Measurements from ENCODE around the gene FAAH.

Gene FAAH

DNA sequence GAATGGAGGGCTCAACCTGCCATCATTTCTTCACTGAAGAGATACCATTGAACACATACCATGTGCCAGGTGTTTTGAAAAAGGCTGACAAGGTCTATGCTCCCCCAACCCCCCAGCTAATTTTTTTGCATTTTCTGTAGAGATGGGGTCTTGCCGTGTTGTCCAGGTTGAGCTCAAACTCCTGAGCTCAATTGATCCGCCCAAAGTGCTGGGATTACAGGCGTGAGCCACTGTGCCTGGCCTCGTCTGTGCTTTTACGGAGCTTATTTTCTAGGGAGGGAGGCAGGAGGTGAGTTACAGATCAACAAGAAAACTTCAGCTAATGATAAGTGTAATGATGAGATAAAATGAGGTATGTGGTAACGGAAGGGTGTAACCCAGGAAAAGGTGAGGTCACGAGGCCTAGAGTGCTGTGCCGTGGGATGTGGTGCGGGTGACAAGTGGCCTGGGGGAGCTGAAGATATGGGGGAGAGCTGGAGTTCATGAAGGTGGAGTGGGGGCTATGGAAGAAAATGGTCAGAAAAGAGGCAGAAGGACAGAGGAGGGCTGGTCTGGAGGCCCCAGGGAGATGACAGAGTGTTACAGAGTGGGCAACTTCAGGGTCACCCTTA is 28.2 kb downstream of the FAAH start:
- DNase-seq (ENCODE audit: low read depth), result no peak

DNA sequence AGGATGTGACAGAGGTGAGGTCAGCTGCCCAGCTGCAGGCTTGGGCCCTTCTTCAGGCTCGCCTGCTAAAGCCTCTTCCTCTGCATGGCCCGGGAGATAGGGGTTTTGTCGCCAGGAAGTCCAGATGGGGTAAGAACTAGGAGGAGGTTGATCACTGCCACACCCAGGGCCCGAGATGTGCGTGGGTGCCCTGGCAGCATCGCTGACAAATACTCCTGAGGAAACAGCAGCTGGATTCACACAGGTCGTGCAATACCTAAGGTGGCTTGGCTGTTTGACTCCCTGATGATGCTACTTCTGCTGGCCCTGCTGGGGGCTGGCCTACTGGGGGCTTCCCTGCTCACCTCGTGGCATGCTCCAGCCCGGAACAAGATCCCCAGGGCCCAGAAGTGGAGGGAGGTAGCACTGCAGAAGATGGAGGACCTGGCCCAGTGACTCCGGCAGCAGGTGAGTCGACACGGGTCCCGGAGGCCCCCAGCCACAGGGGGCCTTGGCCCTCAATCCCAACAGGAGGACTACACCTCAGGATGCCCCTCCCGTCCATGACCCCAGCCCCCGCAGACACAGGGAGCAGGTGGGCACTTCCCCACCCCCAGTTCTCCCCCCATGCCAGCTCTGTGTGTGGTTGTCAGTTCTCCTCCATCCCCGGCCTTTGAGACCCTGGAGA is 29.6 kb downstream of the FAAH start:
- DNase-seq (ENCODE audit: low read depth), result no peak

DNA sequence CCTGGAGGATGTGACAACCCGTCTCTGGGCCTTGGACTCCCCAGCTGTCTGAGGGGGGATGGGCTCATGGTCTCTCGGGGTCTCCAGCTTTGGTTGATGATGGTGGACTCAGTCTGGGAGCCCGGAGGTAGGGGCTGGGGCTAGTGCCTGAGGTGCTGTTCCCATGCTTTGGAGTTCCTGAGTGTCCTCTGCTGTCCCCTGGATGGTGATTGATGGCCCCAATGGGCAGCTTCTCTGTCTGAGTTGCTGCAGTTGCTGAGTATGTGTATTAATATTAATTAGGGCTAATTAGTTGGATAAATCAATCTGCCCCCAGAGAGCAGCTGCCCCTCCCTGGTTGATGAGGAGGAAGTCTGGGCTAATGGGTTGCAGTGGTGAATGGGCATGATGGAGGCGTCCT is 30.6 kb downstream of the FAAH start:
- no peak for DNase-seq (ENCODE audit: low read depth)

DNA sequence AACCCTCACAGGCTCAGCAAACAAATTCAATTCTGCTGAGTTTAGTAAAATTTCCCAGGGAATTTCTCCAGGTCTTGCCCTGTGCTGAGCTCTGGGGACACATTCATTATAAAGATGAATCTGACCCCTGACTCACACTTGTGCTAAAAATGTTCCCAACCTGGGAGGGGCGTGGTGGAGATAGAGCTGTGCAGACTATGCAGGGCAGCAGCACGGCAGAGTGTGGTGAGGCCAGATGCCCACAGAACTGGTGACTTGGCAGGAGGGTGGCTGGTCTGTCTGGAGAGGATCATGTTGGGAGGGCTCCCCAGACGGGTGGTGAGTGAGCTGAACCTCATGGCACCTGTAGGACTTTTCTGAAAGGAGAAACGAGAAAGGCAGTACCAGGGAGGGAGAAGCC is 31.6 kb downstream of the FAAH start:
- no peak for DNase-seq (ENCODE audit: low read depth)

DNA sequence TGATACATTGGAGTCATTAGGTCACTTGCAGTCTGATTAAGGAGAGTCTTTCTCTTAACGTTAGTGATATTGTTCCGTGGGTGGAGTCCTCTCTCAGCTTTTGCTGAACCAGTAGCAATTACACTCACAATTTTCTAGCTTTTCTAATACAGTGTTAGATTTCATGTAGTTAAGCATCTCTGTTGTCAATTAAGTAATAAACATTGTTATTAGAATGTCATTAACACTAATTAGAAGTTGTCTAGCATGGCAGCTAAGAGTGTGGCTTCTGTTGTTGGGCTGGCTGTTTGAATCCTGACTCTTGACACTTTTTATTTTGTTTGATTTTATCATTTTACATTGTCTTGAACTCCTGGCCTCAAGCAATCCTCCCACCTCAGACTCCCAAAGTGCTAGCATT is 33.4 kb downstream of the FAAH start:
- DNase-seq (ENCODE audit: low read depth), result no peak

DNA sequence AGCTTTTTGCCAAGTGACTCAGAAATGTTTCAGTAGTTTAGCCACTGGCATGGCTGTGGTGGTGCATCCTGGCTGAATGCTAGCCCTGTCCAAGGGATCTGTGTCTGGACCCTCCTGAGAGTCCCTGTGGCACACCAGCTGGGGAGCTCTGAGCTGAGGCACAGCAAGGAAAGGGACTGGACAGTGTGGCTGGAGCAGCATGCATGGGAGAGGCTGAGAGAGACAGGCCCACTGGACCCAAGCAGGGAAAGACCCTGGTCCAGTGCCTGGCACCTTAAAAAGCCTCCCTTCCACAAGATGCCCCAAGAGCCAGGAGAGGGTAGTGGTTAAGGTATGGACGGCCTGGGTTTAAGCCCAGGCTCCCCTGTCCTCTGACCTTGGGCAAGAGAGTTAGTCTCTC is 35.3 kb downstream of the FAAH start:
- DNase-seq (ENCODE audit: low read depth), result no peak

DNA sequence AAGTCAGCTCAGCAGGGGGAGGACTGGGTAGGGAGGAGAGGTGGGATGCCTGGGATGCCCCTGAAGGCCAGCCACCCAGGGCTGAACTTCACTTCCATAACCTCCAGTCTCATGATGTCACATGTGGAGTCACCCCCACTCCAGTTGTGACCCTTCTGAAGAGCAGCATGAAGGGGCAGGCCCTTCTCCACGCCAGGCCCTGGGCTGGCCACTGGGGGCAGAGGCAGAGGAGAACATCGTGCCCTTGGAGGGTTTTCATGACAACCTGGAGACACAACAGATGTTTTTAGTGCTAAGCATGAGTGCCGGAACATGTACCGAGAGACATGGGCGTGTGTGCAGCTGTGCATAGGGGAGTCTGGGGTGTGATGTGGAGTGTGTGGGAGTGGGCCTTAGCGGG is 37.6 kb downstream of the FAAH start:
- DNase-seq (ENCODE audit: low read depth), result no peak

DNA sequence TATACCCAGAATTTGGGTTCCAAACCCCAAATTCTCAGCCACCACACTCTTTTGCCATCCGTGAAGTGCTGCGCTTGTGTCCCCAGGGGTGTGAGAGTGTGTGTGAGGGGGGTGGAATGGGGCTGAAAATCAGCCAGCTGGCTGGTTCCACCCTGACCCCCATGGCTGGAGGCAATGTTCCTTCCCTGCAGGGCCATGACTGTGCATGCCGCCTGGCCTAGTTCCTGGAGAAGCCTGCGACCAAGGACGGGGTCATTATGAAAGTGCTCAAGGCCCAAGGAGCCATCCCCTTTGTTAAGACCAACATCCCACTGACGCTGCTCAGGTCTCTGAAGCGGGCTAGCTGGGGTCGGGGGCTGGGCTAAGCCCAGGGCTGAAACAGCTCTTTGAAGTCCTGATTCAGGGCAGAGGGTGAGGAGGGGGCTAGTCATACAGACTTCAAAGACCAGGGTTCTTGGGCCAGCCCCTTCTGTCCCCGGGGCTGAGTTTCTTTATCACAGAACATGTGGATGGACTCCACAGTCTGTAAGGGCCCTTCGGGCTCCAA is 38.7 kb downstream of the FAAH start:
- DNase-seq (ENCODE audit: low read depth), result no peak

DNA sequence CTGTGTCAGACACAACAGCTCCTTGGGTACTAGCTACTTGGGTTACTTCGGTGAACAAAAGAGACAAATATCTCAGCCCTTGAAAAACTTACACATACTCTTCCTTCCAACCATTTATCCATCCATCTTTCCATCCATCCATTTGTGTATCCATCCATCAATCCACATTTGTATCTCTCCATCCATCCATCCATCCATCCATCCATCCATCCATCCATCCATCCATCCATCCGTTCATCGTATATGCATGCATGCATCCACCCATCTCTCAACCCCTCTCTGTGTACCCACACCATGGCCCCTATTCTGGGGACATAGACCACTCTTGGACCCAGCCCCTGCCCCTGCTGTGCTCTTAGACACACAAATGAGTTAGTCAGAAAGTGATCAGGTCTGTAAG is 40.2 kb downstream of the FAAH start:
- no peak for DNase-seq (ENCODE audit: low read depth)

DNA sequence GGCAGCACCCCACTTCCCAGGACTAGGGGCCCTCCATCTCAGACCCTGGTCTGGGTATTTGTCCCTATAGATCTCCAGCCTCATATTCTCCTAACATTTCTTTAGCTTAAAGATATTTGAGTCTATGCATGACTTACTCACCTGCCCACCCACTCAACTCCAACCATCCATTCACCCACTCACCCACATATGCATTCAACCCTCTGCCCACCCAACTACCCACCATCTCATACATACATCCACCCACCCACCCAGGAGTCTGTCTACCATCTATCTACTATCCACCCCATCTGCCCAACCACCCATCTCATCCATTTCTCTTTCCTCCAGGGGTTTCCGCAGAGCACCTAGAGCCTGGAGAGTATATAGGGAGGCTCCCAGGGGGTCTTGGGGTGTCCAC is 42.7 kb downstream of the FAAH start:
- DNase-seq (ENCODE audit: low read depth), result no peak

DNA sequence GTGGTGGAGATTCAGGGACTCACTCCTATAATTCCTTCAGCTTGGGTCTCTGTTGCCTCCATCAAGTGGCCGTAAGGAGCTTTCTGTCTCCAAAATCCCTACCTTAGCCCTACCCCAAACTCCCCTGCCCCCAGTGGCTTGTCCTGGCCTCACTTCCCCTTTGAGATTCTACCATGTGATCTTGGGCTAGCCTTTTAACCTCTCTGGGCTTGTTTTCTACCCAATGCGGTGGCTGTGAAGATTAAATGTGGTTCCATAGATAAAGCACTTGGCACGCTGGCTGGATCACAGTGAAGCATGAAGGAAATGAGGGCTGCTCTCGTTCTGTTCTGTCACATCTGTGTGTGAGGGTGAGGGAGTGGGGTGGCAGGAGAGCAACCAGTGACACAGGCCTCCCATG is 43.6 kb downstream of the FAAH start:
- no peak for DNase-seq (ENCODE audit: low read depth)

DNA sequence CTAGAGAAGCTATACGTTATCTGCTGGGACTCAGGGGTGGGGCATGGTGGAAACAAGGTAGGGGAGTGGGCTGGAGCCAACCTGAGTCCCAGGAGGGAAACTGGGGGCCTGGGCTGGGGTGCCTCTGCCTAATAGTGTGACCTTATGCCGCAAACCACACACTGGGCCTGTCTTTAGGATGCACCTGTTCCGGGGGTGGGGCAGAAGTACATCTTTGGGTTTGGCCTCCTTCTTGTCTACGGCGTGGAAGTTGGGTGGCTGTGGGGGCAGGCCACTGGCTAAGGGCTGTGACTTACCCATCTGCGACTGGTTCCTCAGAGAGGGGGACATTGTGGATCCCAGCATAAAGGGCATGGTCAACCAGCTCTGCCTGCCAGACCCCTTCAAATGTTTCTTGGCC is 44.2 kb downstream of the FAAH start:
- no peak for DNase-seq (ENCODE audit: low read depth)

DNA sequence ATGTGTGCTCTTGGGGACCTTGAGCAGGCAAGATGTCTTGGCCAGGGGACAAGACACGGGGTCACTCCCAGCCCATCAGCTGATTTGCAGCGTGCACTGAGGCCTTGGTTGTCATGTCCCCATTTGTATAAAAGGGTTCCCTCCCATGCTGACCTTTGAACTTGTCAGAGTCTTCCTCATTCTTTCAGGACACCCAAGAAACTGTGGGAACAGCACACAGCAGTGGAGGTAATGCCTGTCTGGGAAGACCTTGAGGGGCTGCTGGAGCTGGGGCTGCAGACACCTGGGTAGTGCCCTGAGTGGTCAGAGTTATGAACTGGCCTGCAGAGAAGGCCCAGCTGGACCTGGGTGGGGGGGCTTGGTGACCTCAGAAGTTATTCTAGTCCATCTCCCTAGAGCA is 46.4 kb downstream of the FAAH start:
- no peak for DNase-seq (ENCODE audit: low read depth)

DNA sequence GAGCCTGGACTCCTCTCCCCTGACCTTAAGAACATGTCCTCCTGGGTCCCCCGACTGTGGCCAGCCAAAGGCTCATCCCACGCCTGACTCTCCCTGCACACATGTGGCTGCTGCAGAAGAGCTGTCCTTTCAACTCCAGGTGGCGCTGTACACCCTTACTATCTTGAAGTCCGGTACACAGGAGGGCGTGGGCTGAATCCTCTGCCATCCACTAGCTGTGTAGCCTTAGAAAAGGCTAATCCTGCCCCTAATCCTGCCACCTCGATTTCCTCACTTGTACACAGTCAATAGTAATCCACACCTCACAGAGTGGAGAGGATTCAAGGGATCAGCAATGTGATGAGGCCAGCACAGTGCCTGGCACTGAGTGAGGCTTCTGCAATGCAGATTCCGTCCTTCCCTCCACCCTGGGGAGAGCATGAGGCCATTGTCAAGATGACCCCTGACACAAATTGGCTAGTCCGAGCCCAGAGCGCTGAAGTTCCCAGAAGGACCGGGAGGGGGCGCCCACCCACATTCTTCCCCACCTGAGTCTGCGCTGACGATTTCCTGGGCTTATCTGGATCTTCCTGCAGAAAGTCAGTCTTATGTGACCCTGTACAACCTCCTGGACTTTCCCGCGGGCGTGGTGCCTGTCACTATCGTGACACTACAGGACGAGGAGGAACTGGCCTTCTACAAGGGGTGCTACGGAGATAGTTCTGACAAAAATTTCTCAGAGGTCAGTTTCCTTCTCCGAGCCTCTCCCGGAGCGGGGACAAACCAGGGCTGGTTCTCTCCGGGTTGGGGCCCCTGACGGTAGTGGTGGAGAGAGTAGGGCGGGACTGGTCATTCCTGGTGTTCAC is 48.4 kb downstream of the FAAH start:
- DNase-seq (ENCODE audit: low read depth), result peak; percentile 57

DNA sequence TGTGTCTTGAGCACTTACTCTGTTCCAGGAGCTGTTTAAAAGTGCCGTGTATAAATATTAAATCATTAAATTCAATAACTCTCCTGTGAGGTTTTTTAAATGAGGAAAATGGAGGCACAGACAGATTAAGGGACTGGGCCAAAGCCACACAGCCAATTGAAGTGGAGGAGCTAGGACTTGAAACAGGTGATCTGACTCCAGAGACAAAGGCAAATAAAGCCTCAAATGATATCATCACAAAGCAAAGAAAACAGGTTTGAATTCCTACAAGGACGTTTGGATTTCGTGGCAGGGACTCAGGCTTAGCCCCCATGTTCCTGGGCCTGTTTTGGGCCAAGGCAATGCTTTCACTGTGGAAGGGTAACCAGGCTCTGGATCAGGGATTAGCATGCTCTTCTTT is 50.3 kb downstream of the FAAH start:
- DNase-seq (ENCODE audit: low read depth), result no peak

DNA sequence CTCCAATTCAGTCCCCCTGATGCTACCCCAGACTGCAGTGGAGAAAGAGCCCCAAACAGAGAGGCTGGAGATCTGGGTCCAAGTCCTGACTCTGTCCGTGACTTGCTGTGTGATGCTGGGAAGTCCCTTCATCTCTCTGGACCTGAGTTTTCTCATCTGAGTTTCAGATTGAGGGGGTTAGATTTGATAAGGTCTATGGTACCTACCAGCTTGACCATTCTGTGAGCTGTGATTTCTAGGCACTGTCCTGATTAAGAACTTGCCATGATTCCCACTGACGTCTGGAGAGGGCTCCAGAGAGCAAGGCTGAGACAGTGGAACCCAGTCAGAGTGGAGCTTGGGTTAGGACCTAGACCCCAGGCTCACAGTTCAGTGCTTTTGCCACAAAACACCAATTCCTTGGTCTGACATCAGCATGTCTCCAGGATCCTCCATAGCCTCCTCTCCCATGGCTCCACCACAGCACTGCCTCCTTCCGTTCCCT is 51.7 kb downstream of the FAAH start:
- no peak for DNase-seq (ENCODE audit: low read depth)

DNA sequence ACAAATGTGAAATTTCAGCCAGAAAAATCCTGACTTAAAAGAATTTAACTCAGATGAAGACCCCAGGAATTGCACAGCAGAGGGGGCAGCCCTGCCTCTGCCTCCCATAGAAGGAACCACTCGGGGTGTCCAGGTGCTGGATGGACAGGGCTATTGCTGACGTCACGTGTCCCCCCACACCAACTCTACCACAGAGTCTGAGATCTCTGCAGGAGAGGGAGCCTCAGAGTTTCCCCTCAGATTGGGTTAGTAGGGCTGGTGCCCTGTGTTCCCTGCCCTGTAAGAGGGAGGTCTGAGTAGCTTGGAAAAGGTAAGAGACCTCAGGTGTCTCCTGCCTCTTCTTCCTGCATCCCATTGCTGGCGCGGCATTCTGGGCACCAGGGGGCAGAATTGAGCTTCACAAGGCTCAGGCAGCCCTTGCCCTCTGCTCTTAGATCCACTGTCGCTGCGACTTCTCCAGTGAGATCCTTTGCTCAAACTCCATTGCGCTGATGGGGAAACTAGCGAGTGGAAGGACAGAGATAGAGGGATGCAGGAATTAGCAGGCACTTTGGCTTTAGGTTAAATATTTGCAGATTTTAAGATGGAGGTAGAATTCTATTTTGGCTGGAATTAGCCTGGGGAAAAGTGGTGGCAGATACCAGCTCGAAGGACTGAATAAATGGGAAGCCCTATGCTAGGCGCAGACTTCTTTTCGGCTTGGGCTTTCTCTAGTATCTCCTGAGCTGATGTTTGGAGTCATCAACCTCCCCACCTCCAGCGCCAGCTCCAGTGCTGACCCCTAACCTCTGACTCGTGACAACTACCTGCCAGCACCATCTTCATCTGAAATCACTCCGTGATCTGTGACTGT is 52.8 kb downstream of the FAAH start:
- peak; percentile 65 for DNase-seq (ENCODE audit: low read depth)

DNA sequence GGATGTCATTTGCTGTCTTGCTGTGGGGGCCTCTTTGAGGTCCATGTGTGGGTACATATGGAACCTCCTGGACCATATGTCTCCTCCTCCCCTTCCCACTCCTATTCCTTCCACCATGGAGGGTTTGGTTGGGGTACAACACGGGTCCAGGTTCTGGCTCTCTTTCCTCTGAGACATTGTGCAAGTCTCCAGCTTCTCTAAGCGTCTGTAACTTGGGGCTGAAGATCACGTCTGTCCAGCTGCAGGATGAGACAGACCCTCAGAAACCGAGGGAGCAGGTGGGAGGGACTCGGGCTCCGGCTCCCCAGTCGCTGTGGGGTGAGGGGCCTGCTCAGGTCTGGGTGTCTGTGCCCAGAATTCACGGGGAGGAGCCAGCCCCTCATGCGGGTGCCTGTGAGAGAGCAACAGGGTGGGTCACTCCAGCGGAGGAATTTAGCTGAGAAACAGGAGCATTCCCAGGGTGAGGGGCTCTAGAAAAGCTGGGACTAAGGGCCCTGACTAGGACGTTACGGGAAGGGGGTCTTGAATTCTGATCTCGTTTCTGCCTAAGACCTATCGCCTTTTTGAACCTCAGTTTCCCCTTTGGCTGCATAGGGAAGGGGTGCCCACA is 53.5 kb downstream of the FAAH start:
- no peak for DNase-seq (ENCODE audit: low read depth)

DNA sequence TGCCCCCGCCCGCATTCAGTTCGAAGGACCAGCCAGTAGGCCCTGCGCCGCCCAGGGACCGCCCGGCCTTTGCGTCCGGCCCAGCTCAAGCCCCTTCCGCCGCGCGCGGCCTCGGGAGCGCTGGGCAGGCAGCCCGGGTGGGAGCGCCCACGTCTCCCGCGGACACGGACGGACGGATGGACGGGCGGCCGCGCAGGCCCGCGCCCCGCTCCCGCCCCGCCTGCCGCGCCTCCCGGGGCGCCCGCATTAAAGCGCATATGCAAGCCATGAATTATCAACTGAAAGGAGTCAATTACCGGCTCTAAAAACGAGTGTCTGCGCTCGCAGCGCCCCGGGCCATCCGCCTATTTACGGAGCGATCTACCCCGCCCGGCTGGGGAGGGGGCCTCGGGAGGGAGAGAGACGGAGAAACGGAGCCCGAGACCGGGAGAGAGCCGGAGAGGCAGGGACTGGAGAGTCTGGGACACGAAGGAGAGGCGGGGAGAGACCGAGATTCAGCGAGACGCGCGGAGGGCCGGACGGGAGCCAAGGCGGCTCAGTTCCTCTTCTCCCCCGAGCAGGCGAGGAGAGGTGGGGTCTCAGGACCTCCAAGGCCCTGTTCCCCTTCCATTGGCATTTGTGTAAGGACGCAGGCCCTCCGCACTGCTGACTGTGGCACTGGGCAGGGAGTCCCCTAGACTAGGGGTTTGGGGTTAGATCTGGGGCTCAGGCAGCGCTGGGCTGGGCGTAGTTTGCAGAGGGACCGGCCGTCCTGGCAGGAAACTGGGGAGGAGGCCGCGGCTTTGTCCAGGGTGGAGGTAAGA is 54.2 kb downstream of the FAAH start:
- DNase-seq (ENCODE audit: low read depth), result no peak

Measured in stimulated activated CD8-positive, alpha-beta memory T cell treated with anti-CD3 and anti-CD28 coated beads, Interleukin-7, amount 100 ng/mL, for 24 hours (primary cell).